HG02759 (cell line): ENCODE results near the gene BMERB1.
"Not testable (repeated sequence)": the region's sequence is repeated elsewhere in the genome, so short reads cannot be mapped to it uniquely, and the experiment has no call there.

Experiments used
- ATAC-seq: cut with Tn5 transposase; IDR thresholded peaks from one replicate; pipeline ENCODE4 v1.9.1; 2021; ENCODE audit warnings: mild to moderate bottlenecking, moderate library complexity; ENCODE audit not compliant: unreplicated experiment

Gene BMERB1

DNA sequence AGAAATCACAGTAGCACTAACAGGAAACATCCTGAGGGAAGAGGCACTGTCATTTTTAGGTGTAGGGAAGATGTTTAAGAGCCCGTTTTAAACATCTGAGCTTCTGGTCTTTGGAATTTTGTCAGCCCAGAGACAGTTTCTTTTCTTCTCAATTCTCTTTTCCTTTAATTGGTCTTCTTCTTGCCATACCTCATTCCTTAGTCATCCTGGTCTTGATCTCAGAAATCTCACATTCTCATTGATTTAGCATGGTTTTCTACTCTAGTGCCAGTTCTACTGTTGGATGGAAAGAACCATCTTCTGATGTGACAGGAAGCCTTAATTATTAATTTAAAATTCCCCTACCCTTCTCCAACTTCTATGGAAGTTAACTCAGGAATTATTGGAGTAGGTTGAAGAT, 25.4 kb downstream of the BMERB1 start:
- no peak for ATAC-seq

DNA sequence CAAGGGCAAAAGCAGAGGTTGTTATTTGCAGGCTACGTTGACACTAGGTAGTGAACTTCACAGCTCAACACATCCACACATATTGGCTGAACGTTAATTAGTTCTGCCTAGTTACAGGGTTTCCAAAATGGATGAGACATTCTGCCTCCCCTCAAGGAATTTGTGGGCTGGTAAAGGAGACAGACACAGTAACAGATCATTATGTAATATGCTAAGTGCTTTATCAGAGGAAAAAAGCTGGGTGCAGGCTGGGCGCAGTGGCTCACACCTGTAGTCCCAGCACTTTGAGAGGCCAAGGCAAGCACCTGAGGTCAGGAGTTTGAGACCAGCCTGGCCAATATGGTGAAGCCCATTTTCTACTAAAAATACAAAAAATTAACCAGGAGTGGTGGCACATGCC, 26.2 kb downstream of the BMERB1 start:
- no peak for ATAC-seq

DNA sequence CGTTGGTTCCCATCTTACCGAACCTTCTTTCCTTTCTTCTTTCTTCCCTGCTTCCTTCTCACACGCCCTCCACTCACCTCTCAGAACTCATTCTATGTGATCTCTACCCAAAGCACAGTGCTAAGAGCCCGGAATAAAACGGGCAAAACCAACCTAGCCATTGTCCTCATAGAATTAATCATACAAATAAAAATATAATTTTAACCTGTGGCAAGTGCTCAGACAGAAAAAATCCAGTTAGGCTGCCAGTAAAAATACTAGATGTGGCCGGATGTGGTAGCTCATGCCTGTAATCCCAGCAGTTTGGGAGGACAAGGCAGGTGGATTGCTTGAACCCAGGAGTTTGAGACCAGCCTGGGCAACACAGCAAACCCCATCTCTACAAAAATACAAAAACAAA, 27.0 kb downstream of the BMERB1 start:
- no peak for ATAC-seq

DNA sequence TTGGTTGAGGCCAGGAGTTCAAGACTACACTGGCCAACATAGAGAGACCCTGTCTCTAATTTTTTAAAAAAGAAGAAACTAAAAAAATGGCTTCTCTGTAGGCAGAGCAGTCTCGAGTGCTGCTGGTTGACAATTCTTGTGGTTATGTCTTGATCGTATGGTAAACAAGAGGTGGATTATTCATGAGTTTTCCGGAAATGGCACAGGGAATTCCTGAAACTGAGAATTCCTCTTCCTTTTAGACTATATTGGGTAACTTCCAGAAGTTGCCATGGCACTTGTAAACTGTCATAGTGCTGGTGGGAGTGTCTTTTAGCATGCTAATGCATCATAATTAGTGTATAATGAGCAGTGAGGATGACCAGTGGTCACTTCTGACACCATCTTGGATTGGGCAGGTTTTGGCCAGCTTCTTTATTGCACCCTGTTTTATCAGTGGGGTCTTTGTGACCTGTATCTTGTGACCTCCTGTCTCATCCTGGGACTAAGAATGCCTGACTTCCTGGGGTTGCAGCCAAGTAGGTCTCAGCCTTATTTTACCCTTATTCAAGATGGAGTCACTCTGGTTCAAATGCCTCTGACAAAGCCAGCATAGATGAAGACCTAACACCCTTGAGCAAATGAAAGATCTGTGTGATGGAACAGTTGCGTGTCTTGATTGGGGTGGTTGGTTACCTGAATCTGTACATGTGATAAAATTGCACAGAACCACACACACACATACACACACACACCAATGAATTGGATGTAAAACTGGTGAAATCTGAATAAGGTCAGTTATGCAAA, 30.2 kb downstream of the BMERB1 start:
- ATAC-seq = no peak

DNA sequence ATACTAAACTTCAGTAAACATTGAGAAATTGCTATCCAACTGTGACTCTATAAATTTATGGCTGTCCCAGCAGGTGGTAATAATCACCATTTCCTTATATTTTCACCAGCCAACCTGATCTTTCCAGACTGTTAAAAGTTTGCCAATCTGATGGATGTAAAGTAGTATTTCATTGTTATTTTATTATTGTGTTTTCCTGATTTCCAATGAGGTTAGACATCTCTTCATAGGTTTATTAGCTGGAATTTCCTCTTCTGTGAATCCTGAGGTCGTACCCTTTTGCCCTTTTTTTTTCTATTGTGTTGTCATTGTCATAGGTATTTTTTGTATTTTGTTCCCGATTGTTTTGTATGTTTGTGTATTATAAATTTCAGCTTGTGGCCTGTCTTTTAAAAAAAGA, 31.7 kb downstream of the BMERB1 start:
- no peak for ATAC-seq

DNA sequence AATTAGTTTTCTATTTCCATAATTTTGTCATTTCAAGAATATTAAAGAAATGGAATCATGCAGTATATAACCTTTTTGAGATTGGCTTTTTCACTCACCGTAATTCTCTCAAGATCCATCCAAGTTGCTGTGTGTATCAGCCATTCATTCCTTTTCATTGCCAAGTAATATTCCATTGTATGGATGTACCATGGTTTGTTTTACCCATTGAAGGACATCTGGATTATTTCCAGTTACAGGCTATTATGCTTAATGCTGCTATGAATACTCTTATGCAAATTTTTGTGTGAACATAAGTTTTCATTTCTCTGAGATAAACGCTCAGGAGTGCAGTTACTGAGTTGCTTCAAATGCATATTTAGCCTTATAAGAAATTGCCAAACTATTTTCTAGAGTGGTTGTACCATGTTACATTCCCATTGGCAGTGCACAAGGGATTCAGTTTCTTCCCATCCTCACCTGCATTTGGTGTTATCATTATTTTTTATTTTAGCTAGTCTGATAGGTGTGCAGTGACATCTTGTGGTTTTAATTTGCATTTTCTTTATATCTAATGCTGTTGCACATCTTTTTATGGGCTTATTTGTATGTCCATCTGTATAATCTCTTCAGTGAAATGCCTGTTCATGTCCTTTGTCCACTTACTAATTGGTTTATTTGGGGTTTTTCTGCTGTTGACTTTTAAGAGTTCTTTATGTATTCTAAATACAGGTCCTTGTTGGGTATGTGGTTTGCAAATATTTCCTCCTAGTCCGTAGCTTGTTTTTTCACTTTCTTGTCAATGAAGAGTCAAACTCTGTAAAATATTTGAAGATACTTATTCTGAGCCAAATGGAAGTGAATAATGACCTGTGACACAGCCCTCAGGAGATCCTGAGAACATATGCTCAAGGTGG, 32.7 kb downstream of the BMERB1 start:
- no peak for ATAC-seq

DNA sequence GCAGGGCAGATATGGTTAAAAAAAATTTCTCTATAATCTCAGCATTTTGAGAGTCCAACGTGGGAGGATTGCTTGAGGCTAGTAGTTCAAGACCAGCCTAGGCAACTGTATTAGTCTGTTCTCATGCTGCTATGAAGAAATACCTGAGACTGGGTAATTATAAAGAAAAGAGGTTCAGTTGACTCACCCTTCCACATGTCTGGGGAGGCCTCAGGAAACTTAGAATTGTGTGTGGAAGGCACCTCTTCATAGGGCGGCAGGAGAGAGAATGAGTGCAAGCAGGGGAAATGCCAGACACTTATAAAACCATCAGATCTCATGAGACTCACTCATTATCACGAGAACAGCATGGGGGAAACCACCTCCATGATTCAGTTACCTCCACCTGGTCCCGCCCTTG, 42.6 kb downstream of the BMERB1 start:
- ATAC-seq = not testable (repeated sequence)

DNA sequence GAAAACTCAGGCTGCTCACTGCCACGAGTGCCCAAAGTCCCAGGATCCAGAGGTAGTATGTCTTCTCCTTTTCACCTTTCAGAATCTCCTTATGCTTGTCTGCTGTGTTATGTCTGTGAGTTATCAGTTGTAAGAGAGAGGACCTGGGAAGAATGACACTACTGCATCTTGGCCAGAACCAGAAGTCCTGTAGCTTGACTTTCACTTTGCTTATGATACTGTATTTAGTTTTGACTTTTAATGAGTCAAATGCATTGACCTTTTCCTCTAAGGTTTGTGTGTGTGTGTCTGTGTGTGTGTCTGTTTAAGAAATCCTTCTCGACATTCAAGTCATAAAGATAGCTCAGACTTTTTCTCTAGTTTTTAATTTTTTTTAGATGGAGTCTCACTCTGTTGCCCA, 43.4 kb downstream of the BMERB1 start:
- no peak for ATAC-seq

DNA sequence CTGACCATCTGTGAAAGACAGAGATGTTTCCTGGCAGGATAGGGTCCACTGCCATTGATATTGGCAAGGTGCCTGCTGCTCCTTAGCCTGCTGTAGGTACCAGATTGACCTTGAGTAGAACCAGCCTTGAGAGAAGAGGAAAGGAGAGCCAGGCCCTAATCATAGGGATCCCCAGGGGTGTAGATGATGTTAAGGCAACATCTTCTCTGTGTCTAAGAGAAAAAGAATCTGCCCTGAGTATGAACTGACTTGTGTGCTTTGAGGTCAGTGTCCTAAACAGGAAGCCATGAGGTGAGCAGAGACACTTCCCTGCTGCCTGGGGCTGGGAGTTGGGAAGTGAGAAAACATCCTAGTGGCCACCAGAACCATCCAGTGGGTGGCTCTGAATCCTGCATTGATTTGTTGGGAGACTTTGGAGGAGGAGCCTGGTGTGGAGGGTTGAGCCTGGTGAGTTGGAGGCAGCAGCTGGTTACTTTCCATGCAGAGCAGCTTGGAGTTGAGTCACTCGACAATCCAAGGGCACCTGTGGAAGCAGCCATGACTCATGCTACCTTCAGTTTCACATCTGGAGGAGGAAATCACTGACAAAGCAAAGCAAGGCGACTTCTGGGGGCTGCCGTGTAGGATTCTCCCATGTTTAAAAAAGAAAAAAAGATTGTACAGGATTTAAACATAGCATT, 47.8 kb downstream of the BMERB1 start:
- ATAC-seq = no peak

DNA sequence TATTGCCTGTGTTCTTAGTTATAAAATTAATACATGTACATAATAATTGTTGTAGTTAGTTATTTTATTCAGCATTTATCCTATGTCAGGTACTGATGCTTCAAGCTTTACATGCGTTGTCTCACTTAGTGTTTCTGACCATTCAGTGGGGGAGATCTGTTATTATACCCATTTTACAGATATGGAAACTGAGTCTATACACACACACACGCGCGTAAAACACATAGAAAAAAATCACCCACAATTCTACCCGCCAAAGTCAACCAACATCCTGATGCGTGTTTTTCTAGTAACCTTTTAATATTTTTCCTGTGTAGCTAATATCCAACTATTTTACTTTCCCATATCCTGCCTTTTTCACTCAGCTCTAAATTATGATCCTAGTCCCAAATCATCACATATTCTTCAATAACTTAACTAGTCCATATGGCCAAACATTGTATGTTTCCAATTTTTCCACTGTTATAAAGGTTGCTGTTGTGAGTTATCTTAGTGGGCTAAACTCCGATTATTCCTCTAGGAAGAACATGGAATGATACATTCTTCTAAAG, 48.4 kb downstream of the BMERB1 start:
- ATAC-seq = no peak

DNA sequence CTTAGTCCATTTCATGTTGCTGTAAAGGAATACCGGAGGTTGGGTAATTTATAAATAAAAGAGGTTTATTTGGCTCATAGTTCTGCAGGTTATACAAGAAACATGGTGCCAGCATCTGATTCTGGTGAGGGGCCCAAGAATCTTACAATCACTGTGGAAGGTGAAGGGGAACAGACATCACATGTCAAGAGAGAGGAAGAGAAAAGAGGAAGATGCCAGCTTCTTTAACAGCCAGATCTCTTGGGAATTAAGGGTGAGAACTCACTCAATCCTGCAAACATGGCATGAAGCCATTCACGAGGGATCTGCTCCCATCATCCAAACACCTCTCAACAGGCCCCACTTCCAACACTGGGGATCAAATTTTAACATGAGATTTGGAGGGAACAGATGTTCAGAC, 49.5 kb downstream of the BMERB1 start:
- no peak for ATAC-seq

DNA sequence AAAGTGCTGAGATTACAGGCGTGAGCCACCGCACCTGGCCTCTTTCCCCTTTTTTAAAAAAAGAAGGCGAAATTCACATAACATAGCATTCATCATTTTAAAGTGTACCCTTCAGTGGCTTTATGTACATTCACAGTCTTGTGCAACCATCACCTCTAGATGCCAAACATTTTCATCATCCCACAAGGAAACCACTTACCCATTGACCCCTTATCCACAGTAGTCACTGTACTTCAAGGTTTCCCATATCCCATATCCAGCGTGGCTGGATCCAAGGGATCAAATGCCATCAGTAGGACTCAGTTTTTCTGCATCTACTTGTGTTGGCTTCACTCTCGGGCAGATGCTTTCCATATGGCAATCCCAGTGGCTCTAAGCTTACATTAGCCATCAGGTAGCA, 50.3 kb downstream of the BMERB1 start:
- ATAC-seq = no peak

DNA sequence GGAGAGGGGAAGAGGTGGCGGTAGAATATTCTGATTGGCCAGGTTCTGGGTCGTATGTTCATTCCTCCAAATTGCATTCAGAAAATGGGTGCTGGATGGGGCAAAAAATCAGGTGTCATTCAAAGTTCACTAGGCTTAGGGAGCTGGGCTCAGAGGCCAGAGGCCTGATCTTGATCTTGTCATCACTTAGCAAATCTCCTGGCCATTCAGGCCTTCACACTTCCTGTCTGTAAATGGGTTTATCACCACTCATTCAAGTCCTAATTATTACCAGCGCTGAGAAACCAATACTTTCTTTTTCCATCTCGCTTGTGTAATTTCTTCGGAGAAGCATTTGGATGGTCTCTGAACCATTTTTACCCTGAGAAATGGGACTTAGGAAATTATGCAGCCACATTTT, 50.8 kb downstream of the BMERB1 start:
- ATAC-seq = no peak

DNA sequence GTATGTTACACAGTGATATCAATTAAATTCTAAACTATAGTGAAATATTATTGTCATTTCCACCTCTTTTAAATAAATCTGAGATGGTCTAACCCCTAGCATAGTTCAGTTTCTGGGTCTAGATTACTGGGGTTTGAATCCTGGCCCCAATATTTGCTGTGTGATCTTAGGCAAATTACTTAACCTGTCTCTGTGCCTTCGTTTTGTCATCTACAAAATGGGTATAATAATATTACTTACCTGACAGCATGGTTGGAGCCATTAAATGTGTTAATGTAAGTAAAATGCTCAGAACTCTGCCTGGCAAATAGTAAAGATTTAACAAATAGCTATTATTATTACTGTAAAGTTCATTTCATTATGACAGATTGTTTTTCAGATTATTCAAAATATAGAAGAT, 52.3 kb downstream of the BMERB1 start:
- ATAC-seq = no peak

DNA sequence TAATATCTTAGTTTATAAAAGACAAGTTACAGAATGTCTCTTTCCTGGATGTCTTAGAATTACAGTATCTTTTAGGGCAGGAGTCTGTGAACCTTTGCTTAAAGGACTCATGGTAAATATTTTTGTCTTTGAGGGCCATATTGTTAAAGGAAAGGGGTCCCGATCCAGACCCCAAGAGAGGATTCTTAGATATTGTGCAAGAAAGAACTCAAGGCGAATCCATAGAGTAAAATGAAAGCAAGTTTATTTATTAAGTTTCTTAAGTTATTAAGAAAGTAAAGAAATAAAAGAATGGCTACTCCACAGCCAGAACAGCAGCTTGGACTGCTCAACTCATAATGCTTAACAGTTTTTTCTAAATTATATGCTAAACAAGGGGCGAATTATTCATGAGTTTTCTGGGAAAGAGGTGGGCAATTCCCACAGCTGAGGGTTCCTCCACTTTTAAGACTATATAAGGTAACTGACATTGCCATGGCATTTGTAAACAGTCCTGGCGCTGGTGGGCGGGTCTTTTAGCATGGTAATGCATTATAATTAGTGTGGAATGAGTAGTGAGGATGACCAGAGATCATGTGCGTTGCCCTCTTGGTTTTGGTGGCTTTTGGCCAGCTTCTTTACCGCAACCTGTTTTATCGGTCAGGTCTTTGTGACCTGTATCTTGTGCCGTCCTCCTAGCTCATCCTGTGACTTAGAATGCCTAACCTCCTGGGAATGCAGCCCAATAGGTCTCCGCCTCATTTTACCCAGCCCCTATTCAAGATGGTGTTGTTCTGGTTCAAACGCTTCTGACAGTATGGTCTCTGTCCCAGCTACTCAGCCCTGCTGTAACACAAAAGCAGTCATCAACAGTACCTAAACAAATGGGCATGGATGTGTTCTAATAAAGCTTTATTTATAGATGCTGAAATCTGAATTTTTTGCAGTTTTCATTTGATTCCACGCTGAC, 53.2 kb downstream of the BMERB1 start:
- no peak for ATAC-seq

DNA sequence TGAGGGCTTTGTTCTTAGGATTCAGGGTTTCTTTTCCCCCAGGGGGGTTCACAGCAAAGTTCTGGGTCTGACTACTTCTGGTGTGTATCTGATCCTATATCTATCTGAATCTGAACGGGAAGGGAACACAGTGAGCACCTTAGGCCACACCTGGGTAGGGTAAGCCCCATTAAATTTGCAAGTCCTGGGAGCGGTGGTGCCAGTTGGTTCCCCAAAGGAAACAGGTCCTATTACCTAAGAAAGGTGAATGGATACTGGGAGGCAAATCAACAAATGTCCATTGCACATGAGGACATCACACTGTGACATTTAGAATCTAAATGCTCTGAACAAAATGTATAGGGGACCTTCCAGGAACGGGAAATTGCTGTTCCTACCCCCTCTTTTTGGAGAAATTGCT, 54.6 kb downstream of the BMERB1 start:
- no peak for ATAC-seq

DNA sequence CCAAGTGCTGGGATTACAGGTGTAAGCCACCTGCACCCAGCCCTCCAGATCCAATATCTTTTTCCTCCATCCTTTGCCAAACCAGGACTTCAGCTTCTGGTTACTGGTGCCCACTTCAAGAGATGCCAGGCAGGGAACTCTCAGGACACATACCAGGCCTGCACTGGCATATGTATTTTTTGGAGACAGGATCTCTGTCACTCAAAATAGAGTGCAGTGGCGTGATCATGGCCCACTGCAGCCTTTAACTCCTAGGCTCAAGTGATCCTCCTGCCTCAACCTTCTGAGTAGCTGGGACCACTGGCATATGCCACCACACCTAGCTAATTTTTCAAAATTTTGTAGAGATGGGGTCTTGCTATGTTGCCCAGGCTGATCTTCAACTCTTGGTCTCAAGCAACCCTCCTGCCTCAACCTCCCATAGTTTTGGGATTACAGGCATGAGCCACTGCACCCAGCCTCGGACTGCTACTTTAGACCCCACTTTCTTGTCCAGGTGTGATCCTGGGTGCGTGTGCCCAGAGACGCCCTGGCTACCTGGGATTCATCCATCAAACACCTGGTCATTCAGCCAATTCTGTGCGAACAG, 55.8 kb downstream of the BMERB1 start:
- no peak for ATAC-seq

DNA sequence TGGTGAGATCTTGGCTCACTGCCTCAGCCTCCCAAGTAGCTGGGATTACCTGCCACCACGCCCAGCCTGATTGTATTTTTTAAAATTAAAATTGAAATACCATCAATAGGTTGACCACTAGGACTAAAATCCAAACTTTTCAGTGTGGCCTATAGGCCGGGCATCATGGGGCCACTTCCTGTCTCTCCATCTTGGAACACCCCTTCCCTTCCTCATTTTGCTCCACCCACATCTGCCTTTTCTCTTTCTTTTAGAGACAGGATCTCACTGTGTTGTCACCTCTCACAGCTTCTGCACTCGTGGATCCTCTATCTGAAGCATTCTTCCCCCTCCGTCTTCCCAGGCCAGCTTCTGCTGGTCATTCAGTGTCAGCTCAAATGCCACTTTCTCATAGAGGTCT, 57.0 kb downstream of the BMERB1 start:
- no peak for ATAC-seq

DNA sequence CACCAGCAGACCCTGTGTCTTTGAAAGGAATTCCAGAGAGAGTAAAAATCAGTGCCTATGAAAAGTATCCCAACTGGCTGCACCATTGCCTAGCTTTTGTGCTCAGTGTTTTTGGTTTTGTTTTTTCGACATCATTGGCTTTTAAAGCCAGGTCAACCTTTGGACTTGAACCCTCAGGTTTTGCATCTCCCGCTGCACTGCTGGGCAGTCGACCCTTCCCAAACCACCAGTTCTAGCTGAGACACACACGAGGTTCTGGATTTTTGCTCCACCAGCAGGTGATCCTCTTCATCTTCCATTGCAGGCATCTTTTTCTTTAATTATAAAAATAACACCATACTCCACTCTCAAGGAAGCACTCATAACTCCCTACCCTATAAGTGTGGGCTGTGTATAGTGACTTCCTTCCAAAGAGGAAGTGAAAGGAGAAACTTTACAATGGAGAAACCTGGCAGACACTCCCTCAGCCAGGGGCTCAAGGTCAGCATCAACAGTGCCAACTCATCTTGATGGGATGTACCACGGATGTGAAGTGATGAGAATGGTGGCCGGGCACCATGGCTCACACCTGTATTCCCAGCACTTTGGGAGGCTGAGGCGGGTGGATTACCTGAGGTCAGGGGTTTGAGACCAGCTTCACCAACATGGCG, 57.8 kb downstream of the BMERB1 start:
- no peak for ATAC-seq
